Bronchial epithelial cell (primary cell): Measurements from ENCODE around the gene GRAMD1A. TPM values are rescaled to one million over a fixed set of nuclear protein-coding genes. Genes with fewer than 3 reads are reported as not detected.

ENCODE experiments used
- DNase-seq: peaks from one replicate; pipeline ENCODE4 v3.0.0-alpha.2; 2010; ENCODE audit warnings: low read depth
- FAIRE-seq: peaks from 2 replicates; lab custom pipeline; 2011; peaks lifted over from hg19 to GRCh38; lab: Jason Lieb, UNC
- H3K27me3 ChIP-seq: 2 replicates; pipeline ENCODE4 v1.5.1; 2011; ENCODE audit warnings: low read length; ENCODE audit not compliant: control insufficient read depth, insufficient read depth
- H3K36me3 ChIP-seq: 2 replicates; pipeline ENCODE4 v1.5.1; 2011; ENCODE audit warnings: low read length; ENCODE audit not compliant: control insufficient read depth, insufficient read depth
- H3K4me3 ChIP-seq: 2 replicates; pipeline ENCODE4 v1.5.1; 2011; ENCODE audit warnings: mild to moderate bottlenecking, low read depth, low read length, control low read depth
- total RNA-seq: library from RNA; depleted of rRNA; stranded (reverse); fragments of >200 nt; gene quantifications from 2 replicates; pipeline ENCODE4 v1.2.1, GENCODE V29; 2014
- TF ChIP-seq, protein P1 (sequence below): IDR thresholded peaks from 2 replicates; pipeline ENCODE4 v1.5.1; 2011; ENCODE audit warnings: mild to moderate bottlenecking, moderate library complexity, low read length, control low read depth, inconsistent platforms; ENCODE audit not compliant: insufficient read depth, severe bottlenecking

The GRAMD1A gene
- total RNA-seq, 1 donor from 2014 or later, result 7.9 TPM

DNA sequence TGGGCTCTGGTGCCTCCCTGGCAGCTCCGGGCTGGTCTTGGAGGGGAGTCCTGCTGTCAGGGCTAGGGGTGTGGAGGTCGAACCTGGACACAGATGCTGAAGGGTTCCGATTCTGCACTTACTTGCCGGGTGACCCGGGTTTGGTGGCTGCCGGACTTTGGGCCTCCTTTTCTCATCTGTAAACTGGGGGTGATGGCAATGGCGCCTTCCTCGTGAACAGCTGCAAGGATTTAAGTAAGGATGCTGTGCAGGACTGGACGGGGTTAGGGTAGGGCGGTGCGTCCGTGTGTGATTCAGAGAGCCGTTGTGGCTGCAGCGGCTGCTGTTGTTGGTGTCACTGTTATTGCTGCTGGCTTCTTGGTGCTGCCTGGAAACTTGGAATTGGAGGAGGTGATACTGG is 43.8 kb downstream of the GRAMD1A start:
- Histone ChIP-seq H3K27me3 (peaks cover 6% of the 10 kb centered on the region), H3K36me3 (no peaks in the 10 kb centered on the region), H3K4me3 (no peak overlapping the region)
- DNase-seq (no peak), FAIRE-seq (no peak)
- TF ChIP-seq, protein P1, sequence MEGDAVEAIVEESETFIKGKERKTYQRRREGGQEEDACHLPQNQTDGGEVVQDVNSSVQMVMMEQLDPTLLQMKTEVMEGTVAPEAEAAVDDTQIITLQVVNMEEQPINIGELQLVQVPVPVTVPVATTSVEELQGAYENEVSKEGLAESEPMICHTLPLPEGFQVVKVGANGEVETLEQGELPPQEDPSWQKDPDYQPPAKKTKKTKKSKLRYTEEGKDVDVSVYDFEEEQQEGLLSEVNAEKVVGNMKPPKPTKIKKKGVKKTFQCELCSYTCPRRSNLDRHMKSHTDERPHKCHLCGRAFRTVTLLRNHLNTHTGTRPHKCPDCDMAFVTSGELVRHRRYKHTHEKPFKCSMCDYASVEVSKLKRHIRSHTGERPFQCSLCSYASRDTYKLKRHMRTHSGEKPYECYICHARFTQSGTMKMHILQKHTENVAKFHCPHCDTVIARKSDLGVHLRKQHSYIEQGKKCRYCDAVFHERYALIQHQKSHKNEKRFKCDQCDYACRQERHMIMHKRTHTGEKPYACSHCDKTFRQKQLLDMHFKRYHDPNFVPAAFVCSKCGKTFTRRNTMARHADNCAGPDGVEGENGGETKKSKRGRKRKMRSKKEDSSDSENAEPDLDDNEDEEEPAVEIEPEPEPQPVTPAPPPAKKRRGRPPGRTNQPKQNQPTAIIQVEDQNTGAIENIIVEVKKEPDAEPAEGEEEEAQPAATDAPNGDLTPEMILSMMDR, result no peak

DNA sequence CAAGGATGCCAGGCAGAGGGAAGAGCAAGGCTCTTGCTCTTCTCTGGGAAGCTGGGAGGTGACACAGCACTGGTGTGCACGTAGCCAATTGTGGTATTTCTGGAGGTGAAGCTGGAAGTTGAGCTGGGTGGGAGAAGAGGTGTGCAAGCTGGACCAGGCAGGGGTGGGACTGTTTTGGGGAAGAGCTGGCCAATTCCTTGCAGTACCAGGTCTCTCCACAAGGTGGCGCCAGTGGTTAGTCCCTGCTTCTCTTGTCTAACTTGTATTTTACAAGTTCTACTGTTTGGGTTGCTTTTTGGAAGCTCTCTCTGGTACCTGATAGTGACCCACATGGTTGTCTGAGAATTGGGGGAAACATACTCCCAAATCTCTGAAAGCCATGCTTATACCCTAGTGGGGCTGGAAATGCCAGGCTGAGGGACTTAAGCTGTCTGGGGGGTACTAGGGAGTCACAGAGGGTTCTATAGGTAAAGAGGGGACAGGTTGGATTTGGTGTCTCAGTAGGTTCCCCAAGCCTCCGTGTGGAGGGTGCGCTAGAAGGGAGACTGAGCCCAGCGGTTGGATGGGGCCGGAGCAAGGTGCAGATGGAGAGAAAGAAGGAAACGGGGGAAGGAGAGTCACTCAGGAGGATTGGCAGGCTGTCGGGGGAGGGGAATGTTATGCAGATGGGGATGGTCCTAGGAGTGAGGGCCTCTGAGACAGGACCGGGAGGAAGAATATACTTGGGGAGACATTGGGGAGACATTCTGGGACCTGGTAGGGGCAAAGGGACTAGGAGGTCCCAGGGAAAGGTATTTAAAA is 44.4 kb downstream of the GRAMD1A start:
- DNase-seq (peak; percentile 49), FAIRE-seq (no peak)
- peaks cover 6% of the 10 kb centered on the region for H3K27me3 ChIP-seq
- H3K4me3 ChIP-seq, result no peak overlapping the region
- TF ChIP-seq, protein P1, result peak; percentile 98
- no peaks in the 10 kb centered on the region for H3K36me3 ChIP-seq

DNA sequence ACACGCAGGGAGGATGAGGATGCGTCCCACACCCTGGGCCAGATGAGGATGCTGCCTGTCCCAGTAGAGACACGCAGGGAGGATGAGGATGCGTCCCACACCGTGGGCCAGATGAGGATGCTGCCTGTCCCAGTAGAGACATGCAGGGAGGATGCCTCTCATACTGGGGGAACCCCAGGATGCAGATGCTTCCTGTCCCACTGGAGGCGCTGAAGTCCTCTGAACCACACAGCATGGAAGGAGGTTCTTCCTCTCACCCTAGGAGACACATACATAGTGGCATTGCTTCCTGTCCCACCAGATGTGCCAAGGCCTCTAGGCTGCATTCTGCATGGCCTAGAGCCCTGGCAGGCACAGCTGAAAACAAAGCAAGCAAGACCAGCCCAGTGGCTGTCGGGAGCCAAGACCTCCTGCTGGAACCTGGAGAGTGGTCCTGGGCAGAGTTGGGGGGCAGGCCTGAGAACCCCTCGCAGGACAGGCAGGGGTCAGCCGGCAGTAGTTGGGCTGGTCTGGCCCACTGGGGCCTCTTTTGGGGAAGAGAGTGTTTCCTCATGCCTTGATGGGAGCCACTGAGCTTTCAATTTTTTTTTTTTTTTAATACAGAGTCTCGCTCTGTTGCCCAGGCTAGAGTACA is 45.7 kb downstream of the GRAMD1A start:
- FAIRE-seq (no peak), DNase-seq (no peak)
- no peak overlapping the region for H3K4me3 ChIP-seq
- H3K27me3 ChIP-seq, result peaks cover 1% of the 10 kb centered on the region
- TF ChIP-seq, protein P1, result peak; percentile 26
- H3K36me3 ChIP-seq, result no peaks in the 10 kb centered on the region

DNA sequence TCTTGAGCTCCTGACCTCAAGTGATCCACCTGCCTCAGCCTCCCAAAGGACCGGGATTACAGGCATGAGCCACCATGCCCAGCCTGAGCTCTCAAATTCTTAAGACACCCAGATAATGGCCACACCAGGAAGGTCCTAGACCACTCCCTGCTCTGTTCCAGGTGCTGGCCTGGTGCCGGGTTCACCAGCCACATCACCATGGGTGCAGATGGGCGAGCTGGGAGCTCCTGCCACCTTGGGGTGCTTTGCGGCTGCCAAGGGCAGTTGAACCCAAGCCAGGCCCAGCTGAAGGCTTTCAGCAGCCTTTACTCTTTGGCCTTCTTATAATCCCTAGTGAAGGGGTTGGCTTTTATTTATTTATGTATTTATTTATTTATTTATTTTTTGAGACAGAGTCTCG is 46.3 kb downstream of the GRAMD1A start:
- Histone ChIP-seq H3K27me3 (peaks cover 1% of the 10 kb centered on the region), H3K36me3 (no peaks in the 10 kb centered on the region), H3K4me3 (no peak overlapping the region)
- TF ChIP-seq, protein P1, result no peak
- DNase-seq, result no peak
- no peak for FAIRE-seq

DNA sequence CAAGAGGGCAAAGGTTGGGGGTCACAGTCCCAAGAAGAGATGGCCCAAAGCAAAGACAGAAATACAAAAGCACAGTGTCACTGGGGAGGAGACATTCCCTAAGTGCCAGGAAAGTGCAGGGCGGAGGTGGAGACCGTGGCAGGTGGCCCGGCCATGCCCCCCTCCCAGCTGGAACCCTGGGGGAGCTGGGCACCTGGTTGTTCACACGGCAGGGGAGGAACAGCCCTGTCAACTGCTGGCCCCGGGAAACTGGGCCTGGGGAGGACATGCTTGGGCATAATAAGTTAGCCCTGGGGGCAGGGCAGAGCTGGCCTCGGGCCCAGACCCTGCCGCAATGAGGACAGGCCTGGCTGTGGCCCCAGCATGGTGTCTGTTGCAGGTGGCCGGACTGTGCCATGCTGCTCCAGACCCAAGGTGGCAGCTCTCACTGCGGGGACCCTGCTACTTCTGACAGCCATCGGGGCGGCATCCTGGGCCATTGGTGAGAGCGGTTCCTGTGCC is 48.8 kb downstream of the GRAMD1A start:
- no peak for DNase-seq
- no peak for FAIRE-seq
- Histone ChIP-seq H3K4me3 (no peak overlapping the region), H3K36me3 (no peaks in the 10 kb centered on the region), H3K27me3 (peaks cover 1% of the 10 kb centered on the region)
- TF ChIP-seq, protein P1, result no peak
